RWPE1 (cell line): ENCODE results near the gene DYNLRB1.
A peak's percentile ranks its signal among the peaks of the same experiment; 100 is the strongest.

Experiments
- CTCF ChIA-PET: fragments of 350-600 bp; sonication (Branson Sonifier 250); formaldehyde crosslinking; extraction: SDS; loops from one replicate; lab custom pipeline; 2021; lab: Yijun Ruan, JAX
- POLR2A ChIA-PET: fragments of 400-600 bp; formaldehyde crosslinking; extraction: SDS; loops from one replicate; lab custom pipeline; 2020; ENCODE audit warnings: antibody characterized with exemption; ENCODE audit not compliant: low non-redundant PET; lab: Yijun Ruan, JAX
- DNase-seq: peaks from one replicate; pipeline ENCODE4 v3.0.0; 2012; ENCODE audit warnings: low spot score
- H3K27ac ChIP-seq: fragments of 450-650 bp; 2 replicates; pipeline ENCODE4 v1.5.1; 2017
- CTCF ChIP-seq: fragments of 450-650 bp; conservative IDR thresholded peaks from 2 replicates; pipeline ENCODE4 v1.5.1; 2017; ENCODE audit warnings: low read depth, mild to moderate bottlenecking

DYNLRB1 gene

GRCh38 chr20:34582221-34582620, 66.0 kb downstream of the DYNLRB1 start:
- POLR2A ChIA-PET = interaction anchor here (0.6 kb wide), 1 partner anchor 219 kb away, joined by 7 read pairs; the partner anchor contains the start of gene ITCH

DNA sequence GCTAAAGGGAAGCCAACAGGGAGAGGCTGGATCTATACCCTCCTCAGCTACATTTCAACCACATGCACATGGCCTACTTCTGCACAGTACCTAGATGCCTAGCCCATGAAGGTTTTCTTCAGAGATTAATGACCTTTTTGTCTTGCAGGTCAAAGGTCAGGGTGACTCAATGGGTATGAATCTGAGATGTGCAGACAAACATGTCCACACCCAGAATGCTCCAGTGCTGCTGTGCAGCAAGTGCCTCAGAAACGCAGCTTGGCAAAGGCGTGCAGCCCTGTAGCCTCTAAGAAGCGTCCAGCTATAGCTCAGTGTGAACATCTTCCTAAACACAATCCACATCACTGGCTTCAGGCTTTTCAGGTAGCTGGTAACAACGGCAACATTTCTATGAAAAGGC, 66.7 kb downstream of the DYNLRB1 start:
- TF ChIP-seq CTCF = no peak
- peak overlapping the region; percentile 12 for H3K27ac ChIP-seq
- CTCF ChIA-PET = interaction anchor here (0.5 to 2.1 kb wide), 4 partner anchors 15 to 126 kb away, joined by 4 to 13 read pairs (median 4); no protein-coding TSS in a partner anchor
- POLR2A ChIA-PET = interaction anchor here (0.6 to 0.8 kb wide), 3 partner anchors 104 to 280 kb away, joined by 3 to 7 read pairs (median 3); partner anchors contain the start of genes AHCY and ITCH
- DNase-seq = no peak

More at GRCh38 chr20:34582221-34582620, 66.0 kb downstream of the DYNLRB1 start:
- DNase-seq = no peak
- H3K27ac ChIP-seq = no peak overlapping the region; the same call in 1 of the 2 replicates
- CTCF ChIA-PET = interaction anchor here (0.5 to 2.1 kb wide), 4 partner anchors 16 to 177 kb away, joined by 4 to 13 read pairs (median 4); no protein-coding TSS in a partner anchor
- no peak for TF ChIP-seq CTCF

- ChIA-PET CTCF (interaction anchor here (0.5 to 2.1 kb wide), 4 partner anchors 83 to 133 kb away, joined by 3 to 13 read pairs (median 4); no protein-coding TSS in a partner anchor), POLR2A (interaction anchor here (0.6 to 0.8 kb wide), 2 partner anchors 103 to 281 kb away, joined by 3 read pairs; partner anchors contain the start of gene AHCY)
- no peak for TF ChIP-seq CTCF
- no peak for DNase-seq
- peak overlapping the region; percentile 12 for H3K27ac ChIP-seq
Measured at GRCh38 chr20:34583544-34583943, 67.3 kb downstream of the DYNLRB1 start.

DNA sequence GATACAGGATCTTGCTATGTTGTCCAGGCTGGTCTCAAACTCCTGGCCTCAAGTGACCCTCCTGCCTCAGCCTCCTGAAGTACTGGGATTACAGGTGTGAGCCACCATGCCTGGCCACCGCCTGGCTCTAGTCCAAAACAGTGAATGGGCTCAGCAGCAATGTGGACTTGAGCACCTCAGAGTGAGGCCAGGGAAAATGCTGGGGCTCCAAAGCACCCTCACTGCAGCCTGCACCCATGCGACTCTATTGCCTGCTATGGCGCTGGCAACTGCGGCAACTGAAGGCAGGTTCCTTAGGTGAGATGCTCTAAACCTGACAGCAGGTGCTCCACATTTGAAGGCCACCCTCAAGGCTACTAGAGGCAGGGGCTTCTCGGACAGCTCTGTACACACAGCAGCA, 68.8 kb downstream of the DYNLRB1 start:
- POLR2A ChIA-PET = interaction anchor here (0.7 kb wide), 1 partner anchor 472 kb away, joined by 9 read pairs; no protein-coding TSS in a partner anchor
- no peak for DNase-seq
- H3K27ac ChIP-seq = no peak overlapping the region
- CTCF ChIA-PET = interaction anchor here (1.1 kb wide), 1 partner anchor 185 kb away, joined by 6 read pairs; no protein-coding TSS in a partner anchor
- no peak for TF ChIP-seq CTCF

GRCh38 chr20:34586488-34587163, 70.4 kb downstream of the DYNLRB1 start:
- DNase-seq = no peak
- TF ChIP-seq CTCF = no peak
- CTCF ChIA-PET = interaction anchor here (0.9 to 1.0 kb wide), 2 partner anchors 12 to 13 kb away, joined by 3 read pairs; no protein-coding TSS in a partner anchor
- H3K27ac ChIP-seq = no peak overlapping the region
- POLR2A ChIA-PET = no interaction called here
